Muscle of arm (tissue), 12 donors: ENCODE data around the gene SELENOP. TPM values are rescaled to one million over a fixed set of nuclear protein-coding genes. Genes with fewer than 3 reads are reported as not detected.

ENCODE experiments used
- DNase-seq: peaks from one replicate; pipeline ENCODE4 v3.0.0-alpha.2; 2013
- polyA plus RNA-seq, 12 donors: library from polyadenylated mRNA; unstranded; fragments of 120-200 nt; gene quantifications; one replicate each; pipeline ENCODE4 v1.2.1, GENCODE V29; 2013; ENCODE audit not compliant: insufficient read length in 12 of 12

The SELENOP gene
- polyA plus RNA-seq, 12 donors: 105 to 591 (median 132) TPM; not detected in 1

DNA sequence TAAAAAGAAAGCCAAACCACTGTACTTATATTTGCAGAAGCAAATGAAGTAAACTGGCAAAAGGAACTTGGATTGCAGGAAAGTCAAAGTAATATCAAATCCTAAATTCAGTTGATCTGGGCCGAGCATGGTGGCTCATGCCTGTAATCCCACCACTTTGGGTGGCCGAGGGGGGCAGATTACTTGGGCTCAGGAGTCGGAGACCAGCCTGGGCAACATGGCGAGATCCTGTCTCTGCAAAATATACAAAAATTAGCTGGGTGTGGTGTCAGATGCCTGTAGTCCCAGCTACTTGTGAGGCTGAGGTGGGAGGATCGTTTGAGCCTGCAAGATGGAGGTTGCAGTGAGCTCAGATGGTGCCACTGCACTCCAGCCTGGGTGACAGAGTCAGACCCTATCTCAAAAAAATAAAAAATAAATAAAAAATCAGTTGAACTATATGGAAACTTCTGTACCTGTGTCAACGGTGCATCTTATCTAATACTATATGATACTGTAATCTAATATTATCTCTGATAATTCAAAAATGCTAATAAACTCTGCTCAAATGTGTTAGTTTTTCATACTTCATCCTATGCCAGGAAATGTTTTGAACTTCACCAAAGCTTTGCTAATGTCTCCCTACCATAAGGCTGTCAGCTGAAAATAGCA, 10.1 kb downstream of the SELENOP start:
- DNase-seq: no peak

- DNase-seq: no peak
Measured at GRCh38 chr5:42800748-42801330, 10.9 kb downstream of the SELENOP start.

DNA sequence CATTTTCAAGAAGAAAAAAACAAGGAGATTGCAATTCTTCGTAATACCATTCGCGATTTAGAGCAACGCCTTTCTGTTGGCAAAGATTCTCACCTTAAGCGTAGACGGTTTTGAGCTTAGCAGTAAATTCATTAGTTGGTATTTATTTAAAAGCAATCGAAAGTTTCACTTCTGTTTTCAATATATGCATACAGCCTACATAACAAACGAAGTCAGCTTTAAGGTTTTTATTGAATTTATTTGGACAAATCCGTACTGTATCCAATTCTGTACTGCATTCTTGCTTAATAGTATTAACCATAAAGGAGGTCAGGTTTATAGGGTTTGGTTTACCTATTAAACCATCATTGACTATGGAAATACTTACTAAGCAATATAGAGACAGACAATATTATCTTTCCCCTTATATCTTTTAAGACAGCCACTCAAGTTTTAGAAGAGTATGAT, 12.0 kb downstream of the SELENOP start:
- no peak for DNase-seq

DNA sequence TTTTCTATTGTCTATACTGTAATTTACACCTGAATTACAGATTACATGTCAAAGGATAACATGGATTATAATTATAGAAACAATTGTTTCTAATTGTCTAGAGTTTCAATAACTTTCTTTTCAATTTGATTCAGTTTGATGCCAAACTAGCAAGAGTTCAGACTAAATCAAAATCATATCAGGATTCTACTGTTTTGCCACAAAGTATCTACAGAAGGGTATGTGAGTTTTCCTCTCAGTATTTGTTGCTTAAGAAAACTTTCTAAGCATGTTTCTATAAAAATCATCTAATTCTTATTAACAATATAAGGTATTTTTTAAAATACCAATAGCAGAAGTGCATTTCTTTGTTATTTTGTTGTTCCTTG, 12.5 kb downstream of the SELENOP start:
- DNase-seq: no peak

GRCh38 chr5:42798284-42799240, 13.1 kb downstream of the SELENOP start:
- DNase-seq: no peak

DNA sequence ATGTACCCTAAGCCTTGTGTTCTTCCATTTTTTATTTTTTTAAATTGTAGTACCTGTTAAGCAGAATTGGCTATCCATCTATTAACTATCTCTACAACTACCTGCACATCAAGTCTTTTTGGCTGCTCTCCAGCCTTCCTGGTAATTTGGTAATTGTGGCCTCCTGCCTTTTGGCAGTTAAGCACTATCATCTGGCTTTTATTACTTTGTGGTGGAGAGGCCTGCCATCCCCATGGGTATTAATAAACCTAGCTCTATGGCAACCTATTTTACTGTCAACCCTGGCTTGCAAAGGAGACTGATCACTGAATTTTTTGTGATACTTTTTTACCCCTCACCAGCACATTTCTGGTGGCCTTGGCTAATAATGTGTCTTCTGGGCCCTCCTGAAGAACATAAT, 20.5 kb downstream of the SELENOP start:
- no peak for DNase-seq

DNA sequence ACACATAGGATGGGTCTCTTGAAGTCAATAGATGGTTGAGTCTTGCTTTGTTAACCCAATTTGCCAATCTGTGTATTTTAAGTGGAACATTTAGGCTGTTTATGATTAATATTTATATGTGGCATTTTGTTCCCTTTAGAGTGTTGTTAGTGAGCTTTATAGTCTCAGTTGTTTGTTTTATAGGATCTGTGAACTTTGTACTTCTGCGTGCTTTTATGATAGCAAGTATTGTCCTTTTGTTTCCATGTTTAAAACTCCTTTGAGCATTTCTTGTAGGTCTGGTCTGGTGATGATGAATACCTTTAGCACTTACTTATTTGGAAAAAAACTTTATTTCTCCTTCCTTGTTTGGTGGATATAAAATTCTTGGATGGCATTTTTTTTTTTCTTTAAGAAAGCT, 23.8 kb downstream of the SELENOP start:
- no peak for DNase-seq

DNA sequence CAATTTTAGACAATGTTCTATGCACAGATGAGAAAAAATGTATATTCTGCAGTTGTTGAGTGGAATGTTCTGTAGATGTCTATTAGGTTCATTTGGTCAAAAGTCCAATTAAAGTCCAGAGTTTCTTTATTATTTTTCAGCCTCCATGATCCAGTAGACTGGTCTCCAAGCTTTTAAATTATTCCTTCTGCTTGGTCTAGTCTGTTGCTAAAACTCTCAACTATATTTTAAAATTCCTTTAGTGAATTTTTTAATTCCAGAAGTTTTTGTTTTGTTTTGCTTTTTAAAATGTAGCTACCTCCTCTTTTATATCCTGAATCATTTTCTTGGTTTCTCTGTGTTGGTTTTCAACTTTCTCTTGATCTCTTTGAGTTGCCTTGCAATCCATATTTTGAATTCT, 24.6 kb downstream of the SELENOP start:
- no peak for DNase-seq

- DNase-seq: no peak
Measured at GRCh38 chr5:42785756-42786155, 25.9 kb downstream of the SELENOP start.

DNA sequence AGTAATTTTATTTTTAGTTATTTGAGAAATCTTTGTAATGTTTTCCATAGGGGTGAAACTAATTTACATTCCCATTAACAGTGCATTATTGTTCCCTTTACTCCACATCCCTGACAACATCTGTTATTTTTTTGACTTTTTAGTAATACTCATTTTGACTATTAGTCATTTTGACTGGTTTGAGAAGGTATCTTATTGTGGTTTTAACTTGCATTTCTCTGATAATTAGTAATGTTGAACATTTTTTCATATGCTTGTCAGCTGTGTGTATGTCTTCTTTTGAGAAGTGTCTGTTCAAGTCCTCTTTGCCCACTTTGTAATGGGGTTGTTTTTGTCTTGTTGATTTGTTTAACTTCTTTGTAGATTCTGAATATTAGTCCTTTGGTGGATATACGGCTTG, 27.6 kb downstream of the SELENOP start:
- no peak for DNase-seq

GRCh38 chr5:42781584-42781983, 30.1 kb downstream of the SELENOP start:
- no peak for DNase-seq

DNA sequence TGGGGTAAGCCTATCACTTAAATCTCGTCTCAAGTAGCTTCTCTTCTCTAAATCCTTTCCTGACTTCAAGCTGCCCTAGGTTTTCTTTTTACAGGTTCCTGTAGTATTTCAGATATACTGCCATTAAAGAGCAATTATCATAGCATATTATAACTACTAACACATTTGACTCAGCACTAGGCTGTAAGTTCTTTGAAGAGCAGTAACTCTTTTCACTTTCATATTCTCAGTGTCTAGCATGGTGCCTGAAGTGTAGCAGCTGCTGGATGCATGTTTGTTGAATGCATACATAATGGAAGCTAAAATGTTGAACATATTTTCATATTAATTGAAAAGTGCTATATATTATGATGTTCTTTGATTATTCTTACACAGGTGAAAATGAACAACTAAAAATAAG, 32.6 kb downstream of the SELENOP start:
- no peak for DNase-seq

DNA sequence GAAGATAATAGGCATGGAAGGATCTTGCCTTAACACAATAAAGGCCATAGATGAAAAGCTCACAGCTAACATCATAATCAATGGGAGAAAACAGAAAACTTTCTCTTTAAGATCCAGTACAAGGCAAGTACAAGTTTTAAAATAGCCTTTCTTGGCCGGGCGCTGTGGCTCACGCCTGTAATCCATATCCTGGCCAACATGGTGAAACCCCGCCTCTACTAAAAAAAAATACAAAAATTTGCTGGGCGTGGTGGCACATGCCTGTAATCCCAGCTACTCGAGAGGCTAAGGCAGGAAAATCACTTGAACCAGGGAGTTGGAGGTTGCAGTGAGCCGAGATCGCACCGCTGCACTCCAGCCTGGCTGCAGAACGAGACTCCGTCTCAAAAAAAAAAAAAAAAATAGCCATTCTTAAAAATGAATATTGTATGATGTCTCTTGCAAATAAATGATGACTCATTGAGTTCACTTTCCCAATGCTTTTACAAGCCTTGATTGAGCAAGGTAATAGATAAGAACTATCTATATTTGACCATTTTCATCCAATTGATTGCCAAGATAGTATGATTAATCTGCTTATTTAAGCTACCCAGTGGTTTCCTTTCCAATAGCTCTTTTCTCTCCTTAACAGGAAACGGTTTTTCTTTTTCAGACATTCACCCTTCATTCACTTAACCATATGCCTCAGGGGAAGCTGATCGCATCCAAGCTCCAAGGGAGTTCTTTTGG, 39.3 kb downstream of the SELENOP start:
- DNase-seq: no peak

DNA sequence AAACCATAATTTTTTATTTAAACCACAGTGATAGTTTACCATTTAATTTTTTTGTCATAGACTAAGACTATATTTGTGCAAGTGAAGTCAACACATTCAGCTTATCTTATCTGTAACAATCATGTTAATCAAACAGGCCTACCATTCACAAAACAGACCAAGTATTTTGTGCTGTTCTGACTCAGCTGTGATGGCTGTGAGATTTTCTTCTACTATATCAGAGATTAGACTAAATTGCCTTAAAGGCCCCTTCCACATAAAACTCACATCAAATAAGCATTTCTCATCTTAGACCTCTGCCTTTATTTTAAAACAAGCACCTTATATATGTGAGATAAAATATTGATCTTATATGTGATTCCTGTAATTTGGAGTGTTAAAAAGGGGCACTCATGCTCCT, 41.7 kb downstream of the SELENOP start:
- no peak for DNase-seq

DNA sequence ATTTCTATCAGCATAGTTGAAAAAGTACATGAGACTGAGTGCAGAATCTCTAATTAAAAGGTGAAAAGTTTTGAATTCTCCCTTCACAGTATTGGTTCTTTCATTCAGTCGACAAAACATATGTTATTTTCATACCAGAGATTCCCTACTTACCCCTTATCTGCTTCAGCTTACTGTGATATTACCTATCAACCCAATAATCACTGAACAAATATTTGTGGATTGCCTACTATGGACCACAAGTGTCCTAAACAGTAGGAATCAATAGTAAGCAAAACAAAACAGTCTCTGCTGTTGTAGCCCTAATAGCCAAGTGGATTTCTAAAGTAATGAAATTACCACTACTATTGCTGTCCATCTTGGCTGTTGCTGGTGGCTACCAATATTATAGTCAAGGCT, 43.6 kb downstream of the SELENOP start:
- no peak for DNase-seq

- DNase-seq: peak; percentile 29
Measured at GRCh38 chr5:42767491-42768105, 44.1 kb downstream of the SELENOP start.

DNA sequence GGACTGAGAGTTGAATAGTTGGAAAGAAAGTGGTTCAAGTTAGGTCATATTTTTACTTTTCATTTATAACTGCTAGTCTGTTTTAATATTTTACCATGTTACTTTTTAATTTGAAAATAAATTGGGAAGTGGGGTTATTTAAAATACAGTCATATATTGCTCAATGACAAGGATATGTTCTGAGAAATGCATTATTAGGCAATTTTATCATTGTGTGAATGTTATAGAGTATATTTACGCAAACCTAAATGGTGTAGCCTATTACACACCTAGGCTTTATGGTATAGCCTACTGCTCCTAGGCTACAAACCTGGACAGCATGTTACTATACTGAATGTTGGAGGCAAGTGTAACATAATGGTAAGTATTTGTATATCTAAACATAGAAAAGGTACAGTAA, 49.9 kb downstream of the SELENOP start:
- no peak for DNase-seq

GRCh38 chr5:42760426-42760825, 51.3 kb downstream of the SELENOP start:
- no peak for DNase-seq

DNA sequence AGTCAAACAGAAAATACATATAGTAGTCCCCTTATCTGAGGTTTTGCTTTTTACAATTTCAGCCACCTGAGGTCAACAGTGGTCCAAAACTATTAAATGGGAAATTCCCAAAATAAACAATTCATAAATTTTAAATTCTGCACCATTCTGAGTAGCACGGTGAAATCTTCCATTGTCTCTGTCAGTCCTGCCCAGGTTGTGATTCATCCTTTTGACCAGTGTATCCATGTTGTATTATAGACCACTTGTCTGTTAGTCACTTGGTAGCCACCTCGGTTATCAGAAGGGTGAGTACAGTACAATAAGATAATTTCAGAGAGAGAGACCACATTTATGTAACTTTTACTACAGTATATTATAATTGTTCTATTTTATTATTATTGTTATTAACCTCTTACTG, 52.2 kb downstream of the SELENOP start:
- no peak for DNase-seq

GRCh38 chr5:42756606-42757601, 54.8 kb downstream of the SELENOP start, which contains the start of gene CCDC152:
Gene CCDC152, plus strand, starts transcription at chr5:42756818. Its CDS starts 2,304 bp downstream, at chr5:42759122.
- DNase-seq: peak; percentile 12
